GF-D8 (cell line): Measurements from ENCODE around the gene SMAD3.
"Not testable (repeated sequence)": the region's sequence is repeated elsewhere in the genome, so short reads cannot be mapped to it uniquely, and the experiment has no call there.

Source experiments
- DNase-seq: peaks from one replicate; lab custom pipeline; 2025; lab: John Stamatoyannopoulos, UW

The SMAD3 gene

DNA sequence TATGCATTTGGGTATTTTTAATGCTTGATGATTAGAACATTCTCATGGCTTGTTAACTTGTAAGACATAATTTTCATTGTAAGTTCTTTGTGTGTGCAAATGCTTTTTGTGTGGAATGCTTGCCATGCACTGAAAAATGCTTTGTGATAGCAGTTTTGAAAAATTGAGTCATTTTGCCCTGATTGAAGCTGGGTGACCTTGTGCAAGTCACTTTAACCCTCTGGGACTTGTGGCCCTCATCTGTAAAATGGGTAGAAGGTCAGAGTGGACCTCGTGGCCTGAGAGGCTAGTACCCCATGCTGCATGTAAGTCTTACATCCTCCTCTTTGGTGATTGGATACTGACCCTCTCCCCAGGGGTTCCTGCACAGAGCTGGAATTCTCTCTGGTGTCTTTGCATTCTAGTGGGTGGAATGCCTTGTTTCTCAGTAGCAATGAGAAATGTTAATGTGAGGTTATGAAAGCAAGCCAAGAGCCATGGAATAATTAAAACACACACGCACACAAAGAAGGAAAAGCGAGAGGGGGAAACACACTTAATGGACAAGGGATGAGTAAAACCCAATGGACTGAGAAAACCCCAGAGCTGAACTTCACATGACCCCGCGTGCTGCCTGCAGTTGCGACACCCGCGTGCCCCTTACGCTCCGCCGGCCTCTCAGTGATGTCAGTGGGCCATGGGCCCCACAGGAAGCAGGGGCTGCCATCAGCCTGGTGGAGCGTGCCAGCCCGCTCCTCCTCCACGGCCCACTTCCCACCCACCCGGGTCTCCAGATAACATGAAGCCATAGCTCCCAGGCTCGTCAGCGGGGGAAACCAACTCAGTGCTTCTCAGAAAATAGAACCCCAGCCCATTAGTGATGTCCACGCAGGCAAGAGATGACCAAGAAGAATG is 44.0 kb downstream of the SMAD3 start:
- DNase-seq = peak; percentile 41

DNA sequence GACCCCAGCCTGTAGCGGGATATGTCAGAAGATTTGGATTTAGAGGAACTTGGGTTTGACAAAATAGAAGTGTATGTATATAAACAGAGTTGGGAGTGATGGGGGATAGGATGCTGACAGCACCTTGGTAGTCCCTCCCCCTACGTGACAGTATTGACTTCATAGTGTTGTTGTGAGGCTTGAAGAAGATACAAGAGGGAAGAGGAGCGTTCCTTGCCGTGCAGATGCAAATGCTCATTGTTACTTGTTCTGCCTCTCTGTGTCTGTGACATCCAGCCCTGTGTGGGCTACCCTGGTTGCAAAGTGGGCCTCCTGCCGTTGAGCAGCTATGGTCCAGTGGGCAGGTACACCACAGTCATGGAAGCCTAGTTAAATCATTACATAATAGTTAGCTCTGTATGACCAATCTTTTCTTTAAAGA is 45.0 kb downstream of the SMAD3 start:
- no peak for DNase-seq

DNA sequence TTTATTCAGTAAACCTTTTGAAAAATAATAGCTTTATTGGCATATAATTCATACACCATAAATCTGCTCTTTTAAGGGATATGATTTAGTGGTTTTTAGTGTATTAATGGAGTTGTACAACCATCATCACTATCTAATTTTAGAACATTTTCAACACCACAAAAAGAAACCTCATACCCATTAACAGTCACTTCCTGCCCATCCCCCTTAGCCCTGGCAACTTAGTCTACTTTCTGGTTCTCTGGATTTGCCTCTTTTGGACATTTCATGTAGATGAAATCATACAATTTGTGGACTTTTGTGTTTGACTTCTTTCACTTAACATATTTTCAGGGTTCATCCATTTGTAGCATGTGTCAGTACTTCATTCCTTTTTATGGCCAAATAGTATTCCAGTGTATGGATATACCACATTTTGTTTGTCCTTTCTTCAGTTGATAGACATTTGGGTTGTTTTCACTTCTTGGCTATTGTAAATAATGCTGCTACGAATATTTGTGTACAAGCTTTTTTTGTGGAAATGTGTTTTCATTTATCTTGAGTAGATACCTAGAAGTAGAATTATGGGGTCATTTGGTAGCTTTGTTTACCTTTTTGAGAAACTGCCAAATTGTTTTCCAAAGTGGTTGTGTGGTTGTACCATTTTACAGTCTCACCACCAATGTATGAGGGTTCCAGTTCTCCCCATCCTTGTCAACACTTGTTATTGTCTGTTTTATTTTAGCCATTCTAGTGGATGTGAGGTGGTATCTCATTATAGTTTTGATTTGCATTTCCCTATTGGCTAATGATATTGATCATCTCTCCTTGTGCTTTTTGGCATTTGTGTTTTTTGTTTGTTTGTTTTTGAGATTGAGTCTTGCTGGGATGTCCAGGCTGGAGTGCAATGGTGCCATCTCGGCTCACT is 45.8 kb downstream of the SMAD3 start:
- no peak for DNase-seq

DNA sequence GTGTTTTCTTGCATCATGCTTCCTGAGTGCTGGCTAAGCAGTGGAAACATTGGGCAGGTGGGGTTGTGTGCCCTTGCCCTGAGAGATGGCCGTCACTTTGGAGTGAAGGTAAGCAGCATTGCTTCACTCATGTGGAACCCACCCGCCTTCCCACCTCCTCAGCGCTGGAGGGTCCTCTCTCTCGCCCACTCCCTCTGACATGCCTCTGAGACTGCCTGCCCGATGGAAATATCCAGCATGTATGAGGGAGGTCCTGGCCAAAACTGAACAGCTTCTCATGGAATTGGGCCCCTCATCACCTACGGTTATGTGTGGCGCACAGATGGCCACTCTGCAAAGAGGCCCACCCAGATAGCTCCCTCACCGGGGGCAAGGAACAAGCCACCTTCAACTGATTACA is 48.6 kb downstream of the SMAD3 start:
- DNase-seq = no peak

DNA sequence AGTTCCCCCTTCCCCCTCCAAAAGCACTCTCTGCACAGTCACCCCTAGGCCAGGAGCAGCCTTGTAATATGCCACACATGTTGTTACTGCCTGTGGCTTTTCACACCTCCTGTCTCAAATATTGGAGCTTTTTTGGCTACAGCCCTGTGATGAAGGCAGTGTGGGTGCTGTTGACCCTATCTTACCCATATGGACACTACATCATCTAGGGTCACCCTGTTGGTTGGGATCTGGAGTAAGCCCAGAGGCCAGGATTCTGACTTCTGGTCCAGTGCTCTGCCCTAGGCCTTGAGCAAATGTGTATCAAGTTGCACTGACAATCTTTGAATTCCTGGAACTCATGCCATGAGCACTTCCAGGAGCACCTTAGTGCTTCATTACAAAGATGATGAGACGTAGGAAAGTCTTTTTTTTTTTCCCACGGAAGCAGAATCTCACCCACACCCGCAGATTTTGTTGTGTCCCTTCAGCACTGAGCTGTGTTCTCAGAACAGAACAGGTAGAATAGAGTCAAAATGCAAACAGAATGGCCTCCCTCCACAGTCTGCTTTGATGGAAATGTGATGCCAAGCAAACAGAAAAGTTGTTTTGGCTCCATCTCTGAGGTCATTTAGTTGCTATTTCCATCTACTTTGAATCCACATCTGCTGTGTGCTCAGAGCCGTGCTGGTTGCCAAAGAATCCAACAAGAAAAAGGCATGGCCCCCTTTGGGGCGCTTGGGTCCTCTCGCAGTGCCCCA is 49.6 kb downstream of the SMAD3 start:
- no peak for DNase-seq

DNA sequence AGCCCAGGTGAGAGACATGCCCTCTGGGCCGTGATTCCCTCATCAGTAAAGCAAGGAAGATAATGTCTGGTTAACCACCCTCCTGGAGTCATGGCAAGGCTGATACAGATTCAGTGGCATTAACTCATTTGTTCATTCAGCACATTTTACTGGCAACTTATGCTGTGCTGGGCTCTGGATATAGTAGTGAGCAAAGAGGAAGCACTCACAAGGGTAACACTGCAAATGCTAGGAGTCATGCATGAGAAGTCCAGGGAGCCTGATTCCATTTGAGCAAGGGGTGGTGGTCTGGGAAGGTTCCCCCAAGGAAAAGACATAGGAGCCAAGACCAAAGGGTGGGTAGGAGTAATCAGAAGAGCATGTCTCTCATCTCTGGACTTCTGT is 50.2 kb downstream of the SMAD3 start:
- no peak for DNase-seq

DNA sequence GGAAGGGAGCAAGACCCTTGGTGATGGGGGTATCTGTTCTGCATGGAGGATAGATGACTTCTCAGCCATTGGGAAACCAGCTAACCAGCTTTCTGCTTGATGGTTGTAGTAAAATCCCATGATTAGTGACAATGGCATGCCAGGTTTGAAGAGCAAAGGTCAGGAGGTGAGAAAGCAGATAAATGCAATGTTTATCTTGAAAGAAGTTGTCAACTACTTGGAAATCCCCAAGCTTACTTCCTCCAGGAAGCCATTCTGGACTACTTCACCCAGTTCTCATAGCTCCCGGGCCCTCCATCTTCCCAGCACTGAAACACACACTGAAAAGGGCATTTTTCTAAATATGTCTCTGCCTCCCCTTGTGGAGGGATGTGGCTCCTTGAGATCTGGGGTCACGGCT is 51.3 kb downstream of the SMAD3 start:
- DNase-seq = no peak

DNA sequence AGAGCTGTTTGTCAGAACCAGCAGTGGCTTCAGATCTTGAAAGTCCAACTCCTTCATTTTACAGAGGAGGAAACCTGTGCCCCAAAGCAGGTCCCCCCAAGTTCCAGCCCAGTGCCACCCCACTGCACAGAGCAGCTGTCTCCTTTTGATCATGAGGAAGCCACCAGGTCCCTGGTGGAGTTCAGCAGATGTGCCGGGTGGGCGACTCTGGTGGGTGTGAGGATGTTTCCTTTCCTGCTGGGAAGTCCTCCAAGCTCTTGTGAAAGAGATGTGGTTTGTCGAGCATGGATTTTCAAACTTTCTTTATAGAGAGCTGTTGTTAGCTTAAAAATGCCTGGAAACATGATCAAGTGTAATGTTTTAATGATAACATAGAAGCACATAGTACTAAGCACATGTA is 52.0 kb downstream of the SMAD3 start:
- no peak for DNase-seq

DNA sequence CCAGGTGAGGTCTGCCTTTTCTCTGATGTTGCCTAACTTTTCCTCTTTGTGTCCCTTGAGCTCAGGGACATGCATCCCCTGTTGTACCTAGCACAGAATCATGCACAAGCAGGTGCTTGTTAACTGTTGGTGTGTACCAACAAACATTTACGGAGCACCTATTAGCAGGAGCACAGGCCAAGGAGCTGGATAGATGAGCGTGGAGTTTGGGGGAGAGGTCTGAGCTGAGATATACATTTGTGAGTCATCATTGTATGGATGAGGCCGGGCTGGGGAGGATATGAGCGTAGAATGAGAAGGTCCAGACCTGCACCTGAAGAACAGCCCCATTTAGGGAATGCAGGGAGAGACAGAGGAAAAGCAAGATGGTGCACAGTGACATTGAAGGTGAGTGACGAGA is 53.4 kb downstream of the SMAD3 start:
- no peak for DNase-seq

DNA sequence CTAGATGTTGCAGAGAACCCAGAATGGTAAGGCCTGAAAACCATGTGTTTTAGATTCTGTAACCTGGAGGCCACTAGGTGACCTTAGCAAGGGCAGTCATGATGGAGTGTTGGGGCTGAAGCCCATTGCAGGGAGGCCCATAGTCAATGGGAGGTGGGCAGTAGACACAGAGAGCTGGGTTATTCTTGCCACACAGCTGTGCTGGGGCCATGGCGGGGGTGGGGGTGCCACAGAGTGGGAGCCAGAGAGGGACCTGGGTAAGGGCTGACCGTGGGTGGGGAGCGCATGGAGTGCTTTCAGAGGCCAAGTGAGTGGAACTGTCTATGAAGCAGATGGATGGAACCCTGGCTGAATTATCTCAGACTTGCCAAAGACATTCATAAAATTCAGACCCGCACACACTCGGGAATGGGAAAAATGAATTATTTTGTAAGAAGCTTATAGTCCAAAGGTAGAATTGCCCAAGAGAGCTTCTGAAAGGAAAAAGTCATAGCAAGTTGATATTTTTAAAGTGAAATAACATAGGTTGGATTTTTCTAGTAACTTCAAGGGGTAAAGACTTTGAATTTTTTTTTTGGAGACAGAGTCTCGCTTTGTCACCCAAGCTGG is 53.9 kb downstream of the SMAD3 start:
- DNase-seq = no peak

DNA sequence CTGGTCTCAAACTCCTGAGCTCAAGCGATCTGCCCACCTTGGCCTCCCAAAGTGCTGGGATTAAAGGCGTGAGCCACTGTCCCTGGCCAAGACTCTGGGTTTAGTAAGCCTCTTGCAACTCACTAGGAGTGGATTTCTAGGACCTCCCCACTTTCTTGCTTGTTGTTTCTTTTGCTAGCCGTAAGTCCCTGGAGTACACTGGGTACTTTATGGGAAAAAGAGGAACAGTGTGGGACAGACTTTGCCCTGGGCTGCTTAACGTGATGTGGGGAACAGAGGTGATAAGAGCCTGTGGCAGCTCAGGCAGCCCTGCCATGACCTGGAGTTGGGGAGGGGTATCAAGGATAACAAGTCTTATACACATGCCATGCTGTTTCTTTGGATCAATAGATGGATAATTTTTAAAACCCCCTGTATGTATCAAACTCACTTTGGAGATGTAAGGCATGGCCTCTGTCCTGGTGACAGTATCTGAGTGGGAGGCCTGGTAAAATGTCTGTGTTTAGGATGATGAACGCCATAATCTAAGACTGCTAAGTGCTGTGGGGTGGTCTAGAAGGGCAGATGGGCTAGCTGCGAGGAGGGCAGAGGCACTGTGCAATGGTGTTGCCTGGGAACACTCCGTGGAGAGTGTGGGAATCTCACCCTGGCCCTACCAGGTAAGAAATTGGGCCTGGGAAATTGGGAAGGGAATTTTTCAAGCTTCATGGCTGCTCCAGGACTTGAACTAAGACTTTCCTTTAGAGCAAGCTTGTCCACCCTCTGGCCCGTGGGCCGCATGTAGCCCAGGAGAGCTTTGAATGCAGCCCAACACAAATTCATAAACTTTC is 54.8 kb downstream of the SMAD3 start:
- no peak for DNase-seq

DNA sequence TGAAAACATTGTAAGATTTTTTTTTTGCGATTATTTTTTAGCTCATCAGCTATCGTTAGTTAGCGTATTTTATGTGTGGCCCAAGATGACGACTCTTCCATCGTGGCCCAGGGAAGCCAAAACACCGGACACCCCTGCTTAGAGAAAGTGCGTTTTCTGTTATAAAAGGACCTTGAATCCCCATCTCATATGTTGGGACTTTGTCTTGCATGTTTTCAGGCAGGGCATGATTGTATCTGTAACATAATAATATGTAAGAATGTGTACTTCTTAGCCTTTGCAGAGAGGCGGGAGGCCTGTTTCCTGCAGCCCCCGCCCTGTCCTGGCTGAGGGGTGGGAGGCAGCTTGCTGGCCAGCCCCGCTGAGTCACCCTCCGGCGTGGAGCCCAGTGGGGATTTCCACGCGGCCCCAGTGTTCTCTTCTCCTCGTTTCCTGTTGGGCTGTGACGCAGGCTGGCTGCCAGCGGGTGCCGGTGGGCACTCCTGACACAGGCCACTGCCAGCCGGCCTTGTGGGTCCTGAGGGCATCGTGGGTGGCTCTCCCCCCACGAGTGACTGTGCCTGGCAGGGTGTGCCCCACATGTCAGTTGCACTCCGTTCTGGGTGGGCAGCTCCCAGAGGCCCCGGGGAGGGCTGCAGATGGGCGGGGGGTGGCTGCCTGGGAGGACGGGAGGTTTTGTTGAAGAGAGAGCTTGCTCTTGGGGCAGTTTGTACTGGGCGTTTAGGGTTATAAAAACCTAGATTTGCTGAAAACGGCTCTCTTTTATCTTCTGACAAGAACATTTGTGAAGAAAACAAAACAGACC is 55.6 kb downstream of the SMAD3 start:
- no peak for DNase-seq

DNA sequence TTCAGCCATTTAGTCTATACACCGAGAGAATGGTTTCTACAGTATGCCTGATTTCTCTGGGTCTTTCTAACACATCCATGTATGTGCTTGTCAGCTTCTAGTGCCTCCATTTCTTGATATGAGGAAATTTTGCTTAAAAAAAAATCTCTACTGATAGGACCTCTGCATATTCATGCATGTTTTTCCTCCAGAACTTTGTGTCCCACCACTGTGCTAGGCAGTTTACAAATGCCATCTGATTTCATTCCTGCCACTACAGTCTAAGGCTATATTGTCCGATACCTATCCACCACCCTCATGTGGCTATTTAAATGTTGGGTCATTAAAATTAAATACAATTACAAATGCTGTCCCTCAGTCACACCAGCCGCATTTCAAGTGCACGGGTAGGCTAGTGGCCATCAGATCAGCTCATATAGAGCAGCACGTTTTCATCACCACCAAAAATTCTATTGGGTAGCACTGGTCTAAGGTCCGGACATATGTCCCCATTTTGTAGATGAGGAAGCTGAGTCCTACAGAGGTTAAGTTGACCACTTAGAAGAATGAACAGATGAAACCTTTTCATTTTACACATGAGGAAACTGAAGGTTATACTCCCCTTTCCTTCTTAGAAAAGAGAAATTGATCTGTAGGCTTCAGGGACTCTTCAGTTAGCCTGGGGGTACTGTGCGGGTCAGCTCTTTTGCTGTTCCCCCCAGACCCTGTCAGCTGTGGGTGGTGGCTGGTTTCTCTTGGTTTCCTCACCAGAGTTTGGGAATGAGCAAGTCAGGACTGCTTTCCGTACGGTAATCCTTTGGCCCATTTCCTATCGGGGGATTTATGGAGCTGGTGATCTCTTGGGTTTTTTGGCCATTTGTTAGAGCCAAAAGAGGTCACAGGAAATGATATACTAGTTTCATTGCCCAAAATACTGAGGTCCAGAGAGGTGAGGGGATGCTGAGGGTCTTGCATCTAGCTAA is 56.5 kb downstream of the SMAD3 start:
- no peak for DNase-seq

DNA sequence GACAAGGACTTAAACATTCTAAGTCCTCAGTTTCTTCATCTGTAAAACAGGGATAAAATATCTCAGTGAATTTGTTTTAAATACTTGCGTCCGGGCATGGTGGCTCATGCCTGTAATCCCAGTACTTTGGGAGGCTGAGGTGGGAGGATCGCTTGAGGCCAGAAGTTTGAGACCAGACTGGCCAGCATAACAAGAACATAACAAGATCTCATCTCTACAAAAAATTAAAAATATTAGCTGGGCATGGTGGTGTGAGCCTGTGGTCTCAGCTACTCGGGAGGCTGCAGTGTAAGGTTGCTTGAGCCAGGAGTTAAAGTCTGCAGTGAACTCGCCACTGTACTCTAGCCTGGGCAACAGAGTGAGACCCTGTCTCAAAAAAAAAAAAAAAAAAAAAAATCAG is 57.4 kb downstream of the SMAD3 start:
- not testable (repeated sequence) for DNase-seq

DNA sequence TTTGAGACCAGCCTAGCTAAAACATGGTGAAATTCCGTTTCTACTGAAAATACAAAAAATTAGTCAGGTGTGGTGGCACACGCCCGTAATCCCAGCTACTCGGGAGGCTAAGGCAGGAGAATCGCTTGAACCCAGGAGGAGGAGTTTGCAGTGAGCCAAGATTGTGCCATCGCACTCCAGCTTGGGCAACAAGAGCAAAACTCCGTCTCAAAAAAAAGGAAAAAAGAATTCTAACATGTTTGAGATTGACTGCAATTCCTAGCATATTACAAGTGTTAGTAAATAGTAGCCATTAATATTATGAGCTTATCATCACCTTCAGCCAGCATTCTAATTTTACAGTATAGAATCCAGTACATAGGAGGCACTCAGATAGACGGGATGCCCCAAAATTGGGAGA is 57.9 kb downstream of the SMAD3 start:
- DNase-seq = not testable (repeated sequence)

DNA sequence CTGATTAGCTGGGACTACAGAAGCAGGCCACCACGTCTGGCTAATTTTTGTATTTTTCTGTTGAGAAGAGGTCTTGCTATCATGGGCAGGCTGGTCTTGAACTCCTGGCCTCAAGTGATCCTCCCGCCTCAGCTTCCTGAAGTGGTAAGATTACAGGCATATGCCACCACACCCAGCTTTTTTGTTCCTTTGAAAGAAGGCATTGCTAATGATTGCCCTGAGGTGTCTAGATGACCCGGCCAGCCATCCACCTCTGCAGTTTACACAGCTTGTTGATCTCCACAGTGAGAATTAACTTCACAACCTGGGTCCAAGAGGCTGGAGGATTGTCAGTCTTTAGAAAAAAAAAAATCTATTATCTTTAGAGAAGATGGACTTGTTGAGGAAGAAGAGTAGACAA is 58.7 kb downstream of the SMAD3 start:
- DNase-seq = no peak

DNA sequence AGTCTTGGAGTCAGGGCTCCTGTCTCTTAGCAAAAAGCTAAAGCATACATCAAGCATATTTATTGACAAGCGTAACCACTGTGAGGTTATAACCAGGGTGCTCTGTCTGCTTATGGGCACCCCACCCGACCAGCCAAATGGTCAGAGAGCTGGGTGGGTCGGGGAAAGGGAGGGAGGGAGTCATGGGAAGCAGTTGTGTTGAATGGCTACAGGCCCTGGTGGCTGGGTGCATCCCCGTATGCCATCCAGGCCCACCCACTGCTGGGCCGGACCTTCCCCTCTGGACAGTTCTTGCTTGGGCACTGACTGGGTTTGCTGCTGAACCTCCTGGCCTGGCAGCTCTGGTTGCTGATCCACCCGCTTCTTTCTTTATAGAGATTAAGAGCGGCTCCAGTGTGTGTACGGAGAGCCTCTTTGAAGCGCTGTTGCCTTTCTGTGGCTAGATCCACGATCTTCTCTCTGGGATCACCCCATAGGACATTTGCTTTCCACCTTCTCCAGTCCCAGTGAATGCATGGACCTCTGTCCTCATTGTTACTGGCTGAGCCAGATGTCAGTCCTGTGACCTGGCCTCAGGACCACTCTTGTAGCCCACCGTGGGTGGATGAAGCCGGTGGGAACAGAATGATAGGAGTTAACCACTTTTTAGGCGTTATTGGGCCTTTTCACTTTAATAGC is 59.6 kb downstream of the SMAD3 start:
- no peak for DNase-seq
